DND-41 (cell line): ENCODE data around the gene GRIA1.

Source experiments
- ATAC-seq: fragments of 200-7000 bp; cut with Tn5 transposase; 3 replicates; pipeline ENCODE4 v1.9.1; 2021; ENCODE audit warnings: low read depth; ENCODE audit not compliant: insufficient read depth
- DNase-seq: peaks from one replicate; pipeline ENCODE4 v3.0.0-alpha.2; 2020
- H2AFZ ChIP-seq: 2 replicates; pipeline ENCODE4 v1.6.0; 2012; ENCODE audit warnings: low read depth, low read length
- H3K27ac ChIP-seq: 2 replicates; pipeline ENCODE4 v1.5.1; 2012; ENCODE audit warnings: low read length, inconsistent platforms
- H3K27me3 ChIP-seq: fragments of 200-600 bp; sonication (generic); 2 replicates; pipeline ENCODE4 v1.6.0; 2012; ENCODE audit warnings: low read length, mild to moderate bottlenecking, inconsistent platforms; ENCODE audit not compliant: insufficient read depth, poor library complexity
- H3K36me3 ChIP-seq: 2 replicates; pipeline ENCODE4 v1.5.1; 2012; ENCODE audit warnings: low read length, inconsistent platforms; ENCODE audit not compliant: insufficient read depth
- H3K4me1 ChIP-seq: 2 replicates; pipeline ENCODE4 v1.5.1; 2012; ENCODE audit warnings: mild to moderate bottlenecking, low read length; ENCODE audit not compliant: insufficient read depth
- H3K4me2 ChIP-seq: 2 replicates; pipeline ENCODE4 v1.6.0; 2012; ENCODE audit warnings: mild to moderate bottlenecking, moderate library complexity, low read length, inconsistent platforms; ENCODE audit not compliant: insufficient read depth
- H3K4me3 ChIP-seq, 2 experiments: fragments of 200-600 bp in 1 of 2; shearing (Covaris generic) in 1 of 2; 2 replicates each; pipeline ENCODE4 v1.5.1; 2012 to 2016; ENCODE audit warnings: inconsistent platforms in 2 of 2, low read length in 2 of 2, mild to moderate bottlenecking in 2 of 2, low read depth in 1 of 2, moderate library complexity in 1 of 2
- H3K79me2 ChIP-seq: 2 replicates; pipeline ENCODE4 v1.6.0; 2012; ENCODE audit warnings: low read length, inconsistent platforms; ENCODE audit not compliant: insufficient read depth
- H3K9ac ChIP-seq: 2 replicates; pipeline ENCODE4 v1.6.0; 2012; ENCODE audit warnings: low read depth, mild to moderate bottlenecking, inconsistent platforms, low read length, moderate library complexity
- H3K9me3 ChIP-seq: 2 replicates; pipeline ENCODE4 v1.5.1; 2012; ENCODE audit warnings: low read length, moderate library complexity, mild to moderate bottlenecking, inconsistent platforms; ENCODE audit not compliant: insufficient read depth, severe bottlenecking
- H4K20me1 ChIP-seq: 2 replicates; pipeline ENCODE4 v1.6.0; 2012; ENCODE audit warnings: low read length; ENCODE audit not compliant: insufficient read depth
- EZH2 ChIP-seq: IDR thresholded peaks from 3 replicates; pipeline ENCODE4 v1.6.1; 2012; ENCODE audit warnings: borderline replicate concordance, low read depth, mild to moderate bottlenecking, moderate library complexity, low read length, inconsistent platforms; ENCODE audit not compliant: severe bottlenecking
- TF ChIP-seq, protein P1 (sequence below): IDR thresholded peaks from 2 replicates; pipeline ENCODE4 v1.5.1; 2012; ENCODE audit warnings: borderline replicate concordance, low read length, moderate library complexity, mild to moderate bottlenecking; ENCODE audit not compliant: poor library complexity, severe bottlenecking; ENCODE audit errors: extremely low read depth

The GRIA1 gene

DNA sequence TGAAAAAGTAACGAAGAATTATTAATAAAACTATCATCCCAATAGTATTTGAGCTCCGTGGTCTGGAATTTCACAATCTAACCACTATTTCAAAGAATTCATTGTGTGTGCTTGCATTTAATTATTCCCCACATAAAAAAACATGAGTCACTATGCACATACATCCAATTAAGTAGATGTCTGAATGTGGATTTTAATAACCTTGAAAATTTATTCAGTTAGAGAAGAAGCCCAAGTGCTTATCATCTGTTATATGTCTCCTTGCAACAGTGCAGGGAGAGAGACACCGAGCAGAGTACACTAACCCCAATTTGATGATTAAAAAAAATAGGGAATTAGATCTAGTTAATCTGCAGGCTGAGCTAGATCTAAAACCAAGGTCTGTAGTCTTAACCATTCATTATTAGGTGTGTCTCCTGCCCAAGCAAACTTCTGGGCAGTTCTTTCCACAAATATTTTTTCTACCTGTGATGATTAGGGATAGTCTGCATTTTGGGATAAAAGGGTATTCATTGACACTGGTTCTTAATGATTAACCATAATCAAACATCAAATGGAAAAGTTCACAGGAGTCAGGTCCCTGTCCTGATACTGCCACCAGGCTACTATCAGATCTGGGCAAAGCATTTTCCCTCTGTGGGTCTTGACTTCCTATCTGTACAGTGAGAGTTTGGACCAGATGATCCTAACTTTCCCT is 164.2 kb downstream of the GRIA1 start:
- H3K36me3 ChIP-seq, result no peaks in the 10 kb centered on the region
- no peaks in the 10 kb centered on the region for H3K9me3 ChIP-seq
- H3K4me2 ChIP-seq, result no peak overlapping the region
- no peaks in the 10 kb centered on the region for H4K20me1 ChIP-seq
- H3K79me2 ChIP-seq, result no peaks in the 10 kb centered on the region
- H3K9ac ChIP-seq, result no peak overlapping the region
- H3K4me1 ChIP-seq, result no peaks in the 10 kb centered on the region
- peaks cover 5% of the 10 kb centered on the region for H3K27me3 ChIP-seq
- DNase-seq (no peak), ATAC-seq (no peak)
- no peak overlapping the region for H3K27ac ChIP-seq
- TF ChIP-seq, protein P1, sequence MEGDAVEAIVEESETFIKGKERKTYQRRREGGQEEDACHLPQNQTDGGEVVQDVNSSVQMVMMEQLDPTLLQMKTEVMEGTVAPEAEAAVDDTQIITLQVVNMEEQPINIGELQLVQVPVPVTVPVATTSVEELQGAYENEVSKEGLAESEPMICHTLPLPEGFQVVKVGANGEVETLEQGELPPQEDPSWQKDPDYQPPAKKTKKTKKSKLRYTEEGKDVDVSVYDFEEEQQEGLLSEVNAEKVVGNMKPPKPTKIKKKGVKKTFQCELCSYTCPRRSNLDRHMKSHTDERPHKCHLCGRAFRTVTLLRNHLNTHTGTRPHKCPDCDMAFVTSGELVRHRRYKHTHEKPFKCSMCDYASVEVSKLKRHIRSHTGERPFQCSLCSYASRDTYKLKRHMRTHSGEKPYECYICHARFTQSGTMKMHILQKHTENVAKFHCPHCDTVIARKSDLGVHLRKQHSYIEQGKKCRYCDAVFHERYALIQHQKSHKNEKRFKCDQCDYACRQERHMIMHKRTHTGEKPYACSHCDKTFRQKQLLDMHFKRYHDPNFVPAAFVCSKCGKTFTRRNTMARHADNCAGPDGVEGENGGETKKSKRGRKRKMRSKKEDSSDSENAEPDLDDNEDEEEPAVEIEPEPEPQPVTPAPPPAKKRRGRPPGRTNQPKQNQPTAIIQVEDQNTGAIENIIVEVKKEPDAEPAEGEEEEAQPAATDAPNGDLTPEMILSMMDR, result no peak
- TF ChIP-seq EZH2, result no peak
- H3K4me3 ChIP-seq, result no peak overlapping the region
- no peak overlapping the region for H2AFZ ChIP-seq

DNA sequence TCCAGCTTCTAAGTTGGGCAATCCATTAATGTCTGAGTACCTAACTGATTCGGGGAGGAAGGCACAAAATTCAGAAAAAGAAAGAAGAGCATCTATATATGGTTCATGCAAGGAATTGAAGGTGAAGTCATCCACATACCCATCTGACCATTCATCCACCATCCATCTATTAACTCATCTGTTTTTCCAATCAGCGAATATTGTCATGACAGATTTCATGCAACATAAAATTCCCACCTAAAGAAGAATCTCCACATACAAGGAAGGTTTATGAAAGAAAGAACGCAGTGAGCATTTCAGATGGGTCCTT is 164.7 kb downstream of the GRIA1 start:
- Histone ChIP-seq H2AFZ (no peak overlapping the region), H3K27me3 (peaks cover 5% of the 10 kb centered on the region), H3K9me3 (no peaks in the 10 kb centered on the region), H3K4me1 (no peaks in the 10 kb centered on the region), H3K4me2 (no peak overlapping the region), H3K4me3 (no peak overlapping the region), H3K36me3 (no peaks in the 10 kb centered on the region), H3K27ac (no peak overlapping the region), H3K79me2 (no peaks in the 10 kb centered on the region), H4K20me1 (no peaks in the 10 kb centered on the region), H3K9ac (no peak overlapping the region)
- ATAC-seq (no peak), DNase-seq (no peak)
- TF ChIP-seq, protein P1, result no peak
- TF ChIP-seq EZH2, result no peak

DNA sequence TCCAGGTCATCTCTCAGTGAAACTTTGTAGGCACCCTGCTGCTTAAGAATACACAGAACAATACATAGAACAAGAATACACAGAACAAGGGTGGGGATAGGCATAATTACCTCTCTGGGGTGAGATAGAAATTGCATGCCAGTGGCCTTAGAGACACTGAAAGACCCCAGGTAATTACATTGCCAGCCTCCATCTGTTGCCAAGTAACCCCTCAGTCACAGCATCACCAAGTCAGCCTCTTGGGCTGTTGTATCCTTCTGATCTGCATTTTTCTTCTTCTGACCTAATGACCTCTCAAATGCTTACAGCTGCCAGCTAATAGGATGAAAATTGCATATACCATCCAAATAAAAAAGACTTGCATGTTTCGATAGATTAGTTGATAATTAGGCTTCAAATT is 167.7 kb downstream of the GRIA1 start:
- no peaks in the 10 kb centered on the region for H3K79me2 ChIP-seq
- H2AFZ ChIP-seq, result no peak overlapping the region
- no peak overlapping the region for H3K27ac ChIP-seq
- no peak overlapping the region for H3K4me3 ChIP-seq
- no peak overlapping the region for H3K4me2 ChIP-seq
- H4K20me1 ChIP-seq, result no peaks in the 10 kb centered on the region
- peaks cover 3% of the 10 kb centered on the region for H3K27me3 ChIP-seq
- DNase-seq (no peak), ATAC-seq (no peak)
- no peaks in the 10 kb centered on the region for H3K36me3 ChIP-seq
- no peak for TF ChIP-seq EZH2
- TF ChIP-seq, protein P1, result no peak
- H3K9me3 ChIP-seq, result no peaks in the 10 kb centered on the region
- no peak overlapping the region for H3K9ac ChIP-seq
- H3K4me1 ChIP-seq, result no peaks in the 10 kb centered on the region
